ENCODE measurements around the gene TBC1D10A. TPM values are rescaled to one million over a fixed set of nuclear protein-coding genes. Genes with fewer than 3 reads are reported as not detected.

Gene TBC1D10A
- total and polyA plus RNA-seq, 9 donors, result 6.2 to 11.3 (median 8.4) TPM

DNA sequence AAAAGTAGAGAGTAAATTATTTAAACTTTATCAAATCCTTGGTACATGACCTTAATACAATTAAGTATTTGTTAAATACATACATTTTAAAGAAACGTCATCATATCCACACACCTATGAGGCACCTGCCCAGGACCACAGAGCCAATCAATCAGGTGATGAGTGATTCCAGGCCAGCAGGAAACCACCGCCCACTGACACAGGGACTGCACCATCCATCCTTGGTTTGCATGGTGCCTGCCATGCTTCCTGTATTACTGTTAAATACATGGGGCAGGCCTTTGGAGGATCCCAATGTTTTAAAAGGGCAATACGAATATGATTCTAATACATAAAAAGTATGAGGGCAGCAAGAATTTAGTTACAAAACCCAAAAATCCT lies 7.0 kb upstream of the TBC1D10A start:
- H3K4me3 ChIP-seq (ENCODE audit: low read length), result no peak overlapping the region
- 86% methylated on average over 1 of the region's 3 CpGs for WGBS (ENCODE audit: insufficient coverage)
- H3K4me1 ChIP-seq (ENCODE audit: control insufficient read depth, insufficient read depth, low read length), result peaks cover 4% of the 10 kb centered on the region
- no peak for DNase-seq
- H3K9me3 ChIP-seq (replicated peaks; ENCODE audit: control insufficient read depth, low read depth, low read length), result no peaks in the 10 kb centered on the region
- no peak overlapping the region for H3K27ac ChIP-seq (ENCODE audit: low read length)
- H3K27me3 ChIP-seq (ENCODE audit: control insufficient read depth, insufficient read depth, low read length), result no peaks in the 10 kb centered on the region
- H3K36me3 ChIP-seq (ENCODE audit: control insufficient read depth, insufficient read depth, low read length), result peaks cover 76% of the 10 kb centered on the region

- no CpG with 5 or more reads among the region's 2 CpGs for WGBS (ENCODE audit: insufficient coverage)
- no peaks in the 10 kb centered on the region for H3K9me3 ChIP-seq (replicated peaks; ENCODE audit: control insufficient read depth, low read depth, low read length)
- peaks cover 4% of the 10 kb centered on the region for H3K4me1 ChIP-seq (ENCODE audit: control insufficient read depth, insufficient read depth, low read length)
- no peak overlapping the region for H3K27ac ChIP-seq (ENCODE audit: low read length)
- no peaks in the 10 kb centered on the region for H3K27me3 ChIP-seq (ENCODE audit: control insufficient read depth, insufficient read depth, low read length)
- no peak for DNase-seq
- peaks cover 72% of the 10 kb centered on the region for H3K36me3 ChIP-seq (ENCODE audit: control insufficient read depth, insufficient read depth, low read length)
- no peak overlapping the region for H3K4me3 ChIP-seq (ENCODE audit: low read length)
These were observed 6.4 kb upstream of the TBC1D10A start for GRCh38 chr22:30332994-30333706.

GRCh38 chr22:30332551-30332950 lies 5.8 kb upstream of the TBC1D10A start:
- WGBS (ENCODE audit: insufficient coverage), result 81% methylated on average over 3 of the region's 5 CpGs
- H3K27me3 ChIP-seq (ENCODE audit: control insufficient read depth, insufficient read depth, low read length), result no peaks in the 10 kb centered on the region

GRCh38 chr22:30328466-30329049 lies 1.8 kb upstream of the TBC1D10A start:
- Histone ChIP-seq H3K27me3 (ENCODE audit: control insufficient read depth, insufficient read depth, low read length) (no peaks in the 10 kb centered on the region), H3K4me1 (ENCODE audit: control insufficient read depth, insufficient read depth, low read length) (peaks cover 29% of the 10 kb centered on the region), H3K9me3 (replicated peaks; ENCODE audit: control insufficient read depth, low read depth, low read length) (no peaks in the 10 kb centered on the region), H3K4me3 (ENCODE audit: low read length) (no peak overlapping the region), H3K27ac (ENCODE audit: low read length) (no peak overlapping the region), H3K36me3 (ENCODE audit: control insufficient read depth, insufficient read depth, low read length) (peaks cover 27% of the 10 kb centered on the region)
- WGBS (ENCODE audit: insufficient coverage), result no CpG with 5 or more reads among the region's 3 CpGs
- no peak for DNase-seq

More at GRCh38 chr22:30332551-30332950, 5.8 kb upstream of the TBC1D10A start:
- no peak overlapping the region for H3K27ac ChIP-seq (ENCODE audit: low read length)
- DNase-seq, result no peak
- peaks cover 4% of the 10 kb centered on the region for H3K4me1 ChIP-seq (ENCODE audit: control insufficient read depth, insufficient read depth, low read length)
- H3K4me3 ChIP-seq (ENCODE audit: low read length), result no peak overlapping the region
- H3K36me3 ChIP-seq (ENCODE audit: control insufficient read depth, insufficient read depth, low read length), result peaks cover 67% of the 10 kb centered on the region
- H3K9me3 ChIP-seq (replicated peaks; ENCODE audit: control insufficient read depth, low read depth, low read length), result no peaks in the 10 kb centered on the region

- H3K36me3 ChIP-seq (ENCODE audit: control insufficient read depth, insufficient read depth, low read length), result peaks cover 22% of the 10 kb centered on the region
- no peak overlapping the region for H3K27ac ChIP-seq (ENCODE audit: low read length)
- H3K9me3 ChIP-seq (replicated peaks; ENCODE audit: control insufficient read depth, low read depth, low read length), result no peaks in the 10 kb centered on the region
- no peak for DNase-seq
- H3K4me3 ChIP-seq (ENCODE audit: low read length), result no peak overlapping the region
- peaks cover 29% of the 10 kb centered on the region for H3K4me1 ChIP-seq (ENCODE audit: control insufficient read depth, insufficient read depth, low read length)
- 100% methylated on average over 1 of the region's 5 CpGs for WGBS (ENCODE audit: insufficient coverage)
- H3K27me3 ChIP-seq (ENCODE audit: control insufficient read depth, insufficient read depth, low read length), result no peaks in the 10 kb centered on the region
These were observed 1.2 kb upstream of the TBC1D10A start for GRCh38 chr22:30327864-30328345.

- DNase-seq, result no peak
- H3K27ac ChIP-seq (ENCODE audit: low read length), result no peak overlapping the region
- peaks cover 12% of the 10 kb centered on the region for H3K36me3 ChIP-seq (ENCODE audit: control insufficient read depth, insufficient read depth, low read length)
- peak overlapping the region; percentile 79 for H3K4me3 ChIP-seq (ENCODE audit: low read length)
- peaks cover 34% of the 10 kb centered on the region for H3K4me1 ChIP-seq (ENCODE audit: control insufficient read depth, insufficient read depth, low read length)
- H3K27me3 ChIP-seq (ENCODE audit: control insufficient read depth, insufficient read depth, low read length), result no peaks in the 10 kb centered on the region
- no peaks in the 10 kb centered on the region for H3K9me3 ChIP-seq (replicated peaks; ENCODE audit: control insufficient read depth, low read depth, low read length)
- 2% methylated on average over 26 of the region's 34 CpGs for WGBS (ENCODE audit: insufficient coverage)
These were observed 461 bp downstream of the TBC1D10A start for GRCh38 chr22:30326255-30326705.

DNA sequence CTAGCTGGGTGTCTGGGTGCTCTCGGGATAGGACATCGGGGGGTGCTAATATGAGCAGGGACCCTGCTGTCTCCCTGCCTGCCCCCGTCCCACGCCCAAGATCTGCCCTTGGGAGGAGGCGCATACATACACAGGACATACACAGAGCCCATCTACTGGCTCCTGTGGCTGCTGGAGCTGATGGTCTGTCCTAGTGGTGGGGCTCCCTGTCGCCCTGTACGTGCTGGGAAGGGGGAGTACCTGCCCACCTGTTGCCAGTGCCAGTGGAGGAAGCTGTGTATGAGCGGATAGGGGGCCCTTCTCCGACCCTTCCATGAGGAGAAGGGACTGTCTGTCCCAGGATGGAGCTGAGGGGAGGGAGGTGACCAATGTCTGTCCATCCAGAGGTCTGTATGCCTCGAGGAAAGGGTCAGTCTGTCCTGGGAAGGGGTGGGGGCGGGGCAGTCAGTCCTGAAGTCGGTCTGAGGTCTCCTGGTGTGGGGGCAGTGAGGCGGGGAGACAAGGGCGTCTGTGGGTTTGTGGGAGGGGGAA lies 952 bp downstream of the TBC1D10A start:
- Histone ChIP-seq H3K27ac (ENCODE audit: low read length) (no peak overlapping the region), H3K27me3 (ENCODE audit: control insufficient read depth, insufficient read depth, low read length) (no peaks in the 10 kb centered on the region), H3K4me3 (ENCODE audit: low read length) (peak overlapping the region; percentile 79), H3K4me1 (ENCODE audit: control insufficient read depth, insufficient read depth, low read length) (peaks cover 35% of the 10 kb centered on the region), H3K36me3 (ENCODE audit: control insufficient read depth, insufficient read depth, low read length) (peaks cover 14% of the 10 kb centered on the region), H3K9me3 (replicated peaks; ENCODE audit: control insufficient read depth, low read depth, low read length) (no peaks in the 10 kb centered on the region)
- DNase-seq, result no peak
- 17% methylated on average over 7 of the region's 14 CpGs for WGBS (ENCODE audit: insufficient coverage)

DNA sequence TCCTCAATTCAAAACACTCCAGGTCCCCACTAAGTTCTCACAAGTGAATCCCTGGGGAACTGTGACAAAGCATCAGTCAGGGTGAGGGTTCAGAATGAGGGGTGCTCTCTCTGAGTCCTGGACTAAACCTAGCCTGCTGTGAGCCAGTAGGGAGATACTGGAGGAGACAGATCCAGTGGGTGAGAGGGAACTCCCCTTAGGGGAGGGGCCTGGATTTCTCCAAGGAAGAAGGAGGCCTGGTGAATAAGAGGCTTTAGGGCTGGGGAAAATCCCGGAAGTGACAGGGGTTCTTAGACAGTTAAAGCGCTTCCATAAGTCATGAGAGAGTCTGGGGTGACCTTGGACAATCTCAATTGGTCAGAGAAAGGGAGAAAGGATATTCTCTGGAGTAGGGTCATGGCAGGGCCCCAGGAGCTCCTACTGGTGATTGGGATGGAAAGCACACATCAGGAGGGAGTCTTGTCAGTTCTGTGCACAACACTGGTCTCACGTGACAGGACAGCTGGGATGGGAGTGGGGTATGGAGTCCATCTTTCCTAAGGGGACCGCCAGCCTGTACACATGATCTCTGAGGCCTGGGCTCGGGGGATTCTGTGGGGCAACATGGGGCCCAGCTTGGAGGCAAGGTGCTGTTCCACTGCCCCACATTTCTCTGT lies 1.5 kb downstream of the TBC1D10A start:
- WGBS (ENCODE audit: insufficient coverage), result 65% methylated on average over 3 of the region's 5 CpGs
- H3K27ac ChIP-seq (ENCODE audit: low read length), result no peak overlapping the region
- H3K27me3 ChIP-seq (ENCODE audit: control insufficient read depth, insufficient read depth, low read length), result no peaks in the 10 kb centered on the region
- no peaks in the 10 kb centered on the region for H3K9me3 ChIP-seq (replicated peaks; ENCODE audit: control insufficient read depth, low read depth, low read length)
- H3K4me1 ChIP-seq (ENCODE audit: control insufficient read depth, insufficient read depth, low read length), result peaks cover 35% of the 10 kb centered on the region
- DNase-seq, result peak; percentile 61
- peaks cover 11% of the 10 kb centered on the region for H3K36me3 ChIP-seq (ENCODE audit: control insufficient read depth, insufficient read depth, low read length)
- H3K4me3 ChIP-seq (ENCODE audit: low read length), result peak overlapping the region; percentile 79

DNA sequence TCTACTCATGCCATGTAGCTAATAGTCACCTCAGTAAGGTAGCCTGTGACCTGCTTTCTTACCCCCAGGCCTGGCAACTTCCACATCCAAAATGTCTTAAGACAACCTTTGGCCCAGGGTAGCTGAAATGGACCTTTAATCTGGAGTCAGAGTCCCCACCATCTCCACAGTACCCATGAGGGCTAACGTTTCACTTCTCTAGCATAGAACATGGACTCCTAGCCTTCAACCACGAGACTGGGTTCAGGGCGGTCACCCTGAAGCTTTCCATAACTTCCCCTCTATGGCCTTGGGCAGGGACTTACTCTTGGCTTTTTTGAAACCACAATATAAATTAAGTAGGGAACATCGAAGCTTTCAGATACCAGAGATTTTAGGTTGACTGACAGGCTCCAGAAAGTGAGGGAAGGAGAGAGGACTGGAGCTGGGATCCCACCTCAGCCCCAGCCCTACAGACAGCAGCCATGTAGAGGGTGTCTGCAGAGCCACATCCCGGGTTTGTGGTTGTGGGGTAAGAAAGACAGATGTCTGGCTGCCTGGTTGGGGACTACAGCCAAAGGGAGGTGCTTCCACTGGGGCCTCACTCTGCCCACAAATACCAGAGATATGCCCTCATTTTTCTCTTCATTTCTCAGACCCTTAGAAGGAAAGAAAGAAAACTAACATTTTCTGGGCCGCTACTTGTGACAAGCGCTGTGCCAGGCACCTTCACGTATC lies 2.6 kb downstream of the TBC1D10A start:
- DNase-seq, result no peak
- H3K4me3 ChIP-seq (ENCODE audit: low read length), result no peak overlapping the region
- no peak overlapping the region for H3K27ac ChIP-seq (ENCODE audit: low read length)
- H3K4me1 ChIP-seq (ENCODE audit: control insufficient read depth, insufficient read depth, low read length), result peaks cover 35% of the 10 kb centered on the region
- peaks cover 10% of the 10 kb centered on the region for H3K36me3 ChIP-seq (ENCODE audit: control insufficient read depth, insufficient read depth, low read length)
- H3K27me3 ChIP-seq (ENCODE audit: control insufficient read depth, insufficient read depth, low read length), result no peaks in the 10 kb centered on the region
- 50% methylated on average over 1 of the region's 8 CpGs for WGBS (ENCODE audit: insufficient coverage)
- no peaks in the 10 kb centered on the region for H3K9me3 ChIP-seq (replicated peaks; ENCODE audit: control insufficient read depth, low read depth, low read length)

Data from muscle of leg (tissue), 11 donors.